Transverse colon (tissue), 4 donors: ENCODE measurements around the gene IFNK. TPM values are rescaled to one million over a fixed set of nuclear protein-coding genes. Genes with fewer than 3 reads are reported as not detected.

Source experiments
- DNase-seq: peaks from one replicate; pipeline ENCODE4 v3.0.0-alpha.2; 2019
- H3K27ac ChIP-seq, 4 donors: fragments of 200-600 bp; sonication (generic); 2 replicates each; pipeline ENCODE4 v1.5.1; 2016 to 2018; ENCODE audit warnings: inconsistent platforms in 4 of 4
- H3K27me3 ChIP-seq: fragments of 200-600 bp; sonication (generic); 2 replicates; pipeline ENCODE4 v1.5.1; 2017; ENCODE audit warnings: inconsistent platforms
- H3K36me3 ChIP-seq, 4 donors: fragments of 200-600 bp; sonication (generic); 2 replicates each; pipeline ENCODE4 v1.5.1; 2017 to 2019; ENCODE audit warnings: inconsistent platforms in 4 of 4
- H3K4me1 ChIP-seq, 4 donors: fragments of 200-600 bp; sonication (generic); 2 replicates each; pipeline ENCODE4 v1.5.1; 2017 to 2020; ENCODE audit warnings: inconsistent platforms in 4 of 4
- H3K4me3 ChIP-seq, 4 donors: fragments of 200-600 bp; sonication (generic); 1 replicate in 1 of 4; 2 replicates in 3 of 4; pipeline versions ENCODE4 v1.5.1 to v1.6.1; 2017 to 2019; ENCODE audit warnings: inconsistent platforms in 4 of 4
- H3K9me3 ChIP-seq, 2 donors: fragments of 200-600 bp; sonication (generic); 2 replicates each; pipeline ENCODE4 v1.5.1; 2017 to 2019; ENCODE audit warnings: inconsistent platforms in 2 of 2
- CTCF ChIP-seq, 5 experiments: fragments of 200-600 bp in 3 of 5; fragments of 450-650 bp in 2 of 5; sonication (generic) in 3 of 5; IDR thresholded peaks; 1 replicate in 2 of 5; 2 replicates in 3 of 5; pipeline ENCODE4 v1.5.1; 2016 to 2017; ENCODE audit warnings: antibody characterized with exemption in 5 of 5, inconsistent platforms in 3 of 5, mild to moderate bottlenecking in 2 of 5, moderate library complexity in 1 of 5
- EP300 ChIP-seq: sonication (generic); formaldehyde crosslinking; IDR thresholded peaks from one replicate; pipeline ENCODE4 v1.6.1; 2017; ENCODE audit warnings: antibody characterized with exemption, low read depth
- POLR2A ChIP-seq: fragments of 450-650 bp; IDR thresholded peaks from one replicate; pipeline ENCODE4 v1.6.1; 2016; ENCODE audit warnings: antibody characterized with exemption, mild to moderate bottlenecking, moderate library complexity
- POLR2AphosphoS5 ChIP-seq, 3 donors: sonication (generic); formaldehyde crosslinking; IDR thresholded peaks; one replicate each; pipeline ENCODE4 v1.6.1; 2016; ENCODE audit warnings: antibody characterized with exemption in 3 of 3
- WGBS, 2 donors: methylation state at CpG; one replicate each; pipeline ENCODE4 v1.1.5; 2018; ENCODE audit warnings: low coverage in 1 of 2; 5-methylcytosine and 5-hydroxymethylcytosine counted together
- in situ Hi-C, 4 donors: fragments of 200-750 bp; cut with MboI; loops; one replicate each; pipeline versions ENCODE4 v1.15.0 to v1.15.1; 2017; ENCODE audit warnings: low sequenced_read_pairs in 3 of 4, low pct_ligation_motif_present in 1 of 4, low pct_unique_long_range_greater_than_20kb in 1 of 4
- intact Hi-C: fragments of 100-400 bp; cut with DNase I; formaldehyde crosslinking; loops from one replicate; pipeline ENCODE4 v1.15.1; 2023; ENCODE audit warnings: low total_unique reads
- total RNA-seq, 4 donors: library from RNA; depleted of rRNA; stranded (reverse); fragments of >200 nt; gene quantifications; one replicate each; pipeline ENCODE4 v1.1.0, GENCODE V29; 2016

Gene IFNK
- total RNA-seq, 4 donors from 2014 or later = not detected

- DNase-seq = no peak
- Histone ChIP-seq H3K4me1 (peaks cover 0 to 28% (median 6%) of the 10 kb centered on the region in 4 donors), H3K9me3 (no peaks in the 10 kb centered on the region), H3K27me3 (no peaks in the 10 kb centered on the region), H3K36me3 (peaks cover 0 to 34% (median 2%) of the 10 kb centered on the region in 4 donors), H3K27ac (peak overlapping the region in 1 of 4 donors; percentile 13), H3K4me3 (no peak overlapping the region)
- TF ChIP-seq EP300 = no peak
- no peak for TF ChIP-seq CTCF (IDR thresholded peaks at IDR 0.05)
- no peak for TF ChIP-seq POLR2AphosphoS5 (IDR thresholded peaks at IDR 0.05)
- TF ChIP-seq POLR2A = no peak
- in situ Hi-C loops (loop anchor here in 1 of 4 donors (25.0 kb wide), 1 partner anchor 528 kb away; no protein-coding TSS in a partner anchor), intact Hi-C loops (loop anchor here (10.0 kb wide), 1 partner anchor 371 kb away; no protein-coding TSS in a partner anchor)
Observed at GRCh38 chr9:27565696-27566095, 41.6 kb downstream of the IFNK start.

- no peaks in the 10 kb centered on the region for H3K9me3 ChIP-seq
- no peak for DNase-seq
- 83 to 92% methylated on average over 1 of the region's 1 CpG for WGBS, 2 donors
- no peak overlapping the region for H3K4me3 ChIP-seq
- no peaks in the 10 kb centered on the region for H3K27me3 ChIP-seq
- no peak overlapping the region for H3K27ac ChIP-seq
- intact Hi-C loops = loop anchor here (10.0 kb wide), 1 partner anchor 371 kb away; no protein-coding TSS in a partner anchor
- in situ Hi-C loops = loop anchor here in 1 of 4 donors (25.0 kb wide), 1 partner anchor 529 kb away; no protein-coding TSS in a partner anchor
- TF ChIP-seq POLR2AphosphoS5 (IDR thresholded peaks at IDR 0.05) = no peak
- TF ChIP-seq POLR2A = no peak
- TF ChIP-seq EP300 = no peak
- no peak for TF ChIP-seq CTCF (IDR thresholded peaks at IDR 0.05)
- H3K36me3 ChIP-seq = peaks cover 0 to 32% (median under 1%) of the 10 kb centered on the region in 4 donors
- peaks cover 0 to 28% (median 6%) of the 10 kb centered on the region in 4 donors for H3K4me1 ChIP-seq
Observed at GRCh38 chr9:27566118-27566517, 42.0 kb downstream of the IFNK start.

GRCh38 chr9:27569406-27569805 is 45.3 kb downstream of the IFNK start:
- no peak for TF ChIP-seq POLR2A
- TF ChIP-seq EP300 = no peak
- no peak for TF ChIP-seq CTCF (IDR thresholded peaks at IDR 0.05)
- no peak for TF ChIP-seq POLR2AphosphoS5 (IDR thresholded peaks at IDR 0.05)
- H3K9me3 ChIP-seq = no peaks in the 10 kb centered on the region
- H3K4me3 ChIP-seq = no peak overlapping the region
- WGBS, 2 donors = 50 to 55% methylated on average over 2 of the region's 2 CpGs
- peaks cover 8 to 40% (median 14%) of the 10 kb centered on the region in 4 donors for H3K4me1 ChIP-seq
- in situ Hi-C loops = loop anchor here in 1 of 4 donors (25.0 kb wide), 1 partner anchor 532 kb away; no protein-coding TSS in a partner anchor
- peaks cover 0 to 21% (median 0%) of the 10 kb centered on the region in 4 donors for H3K36me3 ChIP-seq
- peak overlapping the region; percentile 4 to 34 (median 25) for H3K27ac ChIP-seq
- DNase-seq = no peak
- intact Hi-C loops = loop anchor here (10.0 kb wide), 1 partner anchor 375 kb away; no protein-coding TSS in a partner anchor
- H3K27me3 ChIP-seq = no peaks in the 10 kb centered on the region

GRCh38 chr9:27571011-27571410 is 46.9 kb downstream of the IFNK start:
- peaks cover 0 to 6% (median 0%) of the 10 kb centered on the region in 4 donors for H3K36me3 ChIP-seq
- TF ChIP-seq POLR2AphosphoS5 (IDR thresholded peaks at IDR 0.05) = no peak
- TF ChIP-seq POLR2A = no peak
- no peak for TF ChIP-seq EP300
- in situ Hi-C loops = loop anchor here in 1 of 4 donors (25.0 kb wide), 1 partner anchor 534 kb away; no protein-coding TSS in a partner anchor
- H3K27me3 ChIP-seq = no peaks in the 10 kb centered on the region
- intact Hi-C loops = no loop called here
- no peak overlapping the region for H3K4me3 ChIP-seq
- peak overlapping the region in 2 of 4 donors; percentile 95 to 98 for H3K27ac ChIP-seq
- no peaks in the 10 kb centered on the region for H3K9me3 ChIP-seq
- 85 to 93% methylated on average over 4 of the region's 4 CpGs for WGBS, 2 donors
- peaks cover 8 to 35% (median 11%) of the 10 kb centered on the region in 4 donors for H3K4me1 ChIP-seq
- DNase-seq = no peak
